ENCODE data around the gene NRDE2.

DNA sequence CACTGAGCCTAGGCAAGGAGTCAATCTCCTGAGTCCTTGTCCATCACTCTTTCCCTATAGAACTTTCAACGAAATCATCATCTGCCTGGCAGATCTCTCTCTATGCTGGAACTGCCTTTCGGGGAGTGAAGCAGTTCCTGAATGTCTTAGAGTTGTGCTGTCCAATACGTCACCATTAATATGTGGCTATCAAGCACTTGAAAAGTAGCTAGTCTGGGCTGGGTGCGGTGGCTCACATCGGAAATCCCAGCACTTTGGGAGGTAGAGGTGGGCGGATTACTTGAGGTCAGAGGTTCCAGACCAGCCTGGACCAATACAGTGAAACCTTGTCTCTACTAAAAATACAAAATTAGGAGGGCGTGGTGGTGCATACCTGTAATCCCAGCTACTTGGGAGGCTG, 35.1 kb downstream of the NRDE2 start:
- TF ChIP-seq POLR2A (IDR thresholded peaks at IDR 0.05), result no peak
- TF ChIP-seq, protein P1, sequence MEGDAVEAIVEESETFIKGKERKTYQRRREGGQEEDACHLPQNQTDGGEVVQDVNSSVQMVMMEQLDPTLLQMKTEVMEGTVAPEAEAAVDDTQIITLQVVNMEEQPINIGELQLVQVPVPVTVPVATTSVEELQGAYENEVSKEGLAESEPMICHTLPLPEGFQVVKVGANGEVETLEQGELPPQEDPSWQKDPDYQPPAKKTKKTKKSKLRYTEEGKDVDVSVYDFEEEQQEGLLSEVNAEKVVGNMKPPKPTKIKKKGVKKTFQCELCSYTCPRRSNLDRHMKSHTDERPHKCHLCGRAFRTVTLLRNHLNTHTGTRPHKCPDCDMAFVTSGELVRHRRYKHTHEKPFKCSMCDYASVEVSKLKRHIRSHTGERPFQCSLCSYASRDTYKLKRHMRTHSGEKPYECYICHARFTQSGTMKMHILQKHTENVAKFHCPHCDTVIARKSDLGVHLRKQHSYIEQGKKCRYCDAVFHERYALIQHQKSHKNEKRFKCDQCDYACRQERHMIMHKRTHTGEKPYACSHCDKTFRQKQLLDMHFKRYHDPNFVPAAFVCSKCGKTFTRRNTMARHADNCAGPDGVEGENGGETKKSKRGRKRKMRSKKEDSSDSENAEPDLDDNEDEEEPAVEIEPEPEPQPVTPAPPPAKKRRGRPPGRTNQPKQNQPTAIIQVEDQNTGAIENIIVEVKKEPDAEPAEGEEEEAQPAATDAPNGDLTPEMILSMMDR (IDR thresholded peaks at IDR 0.05), result no peak
